ENCODE results near the gene ATP11A.

ATP11A gene

GRCh38 chr13:112874751-112875300, 185.0 kb downstream of the ATP11A start:
- Histone ChIP-seq H3K36me3 (ENCODE audit: insufficient read depth, low read depth, low read length) (peaks cover 53% of the 10 kb centered on the region), H3K4me1 (ENCODE audit: insufficient read depth, low read length) (no peaks in the 10 kb centered on the region), H3K4me3 (ENCODE audit: low read length) (no peak overlapping the region), H3K27me3 (ENCODE audit: insufficient read depth, low read length) (no peaks in the 10 kb centered on the region), H3K9me3 (ENCODE audit: insufficient read depth, low read depth, low read length) (peaks cover 8% of the 10 kb centered on the region; the same call in 1 of the 2 replicates), H3K27ac (ENCODE audit: low read length) (no peak overlapping the region), H3K9ac (ENCODE audit: low read depth, low read length) (no peak overlapping the region)

DNA sequence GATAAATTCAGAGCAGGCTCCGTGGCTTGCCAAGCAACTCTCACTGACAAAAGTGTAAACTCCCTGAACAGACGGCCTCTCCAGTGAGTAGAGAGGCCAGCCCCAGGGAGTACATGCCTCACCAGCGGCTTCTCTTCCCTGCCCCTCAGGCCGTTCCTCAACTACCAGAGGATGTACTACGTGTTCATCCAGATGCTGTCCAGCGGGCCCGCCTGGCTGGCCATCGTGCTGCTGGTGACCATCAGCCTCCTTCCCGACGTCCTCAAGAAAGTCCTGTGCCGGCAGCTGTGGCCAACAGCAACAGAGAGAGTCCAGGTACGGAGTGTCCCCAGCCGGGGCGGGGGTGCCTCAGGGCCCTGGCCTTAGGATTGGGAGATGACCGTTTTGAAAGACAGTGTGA, 185.8 kb downstream of the ATP11A start:
- Histone ChIP-seq H3K4me1 (ENCODE audit: insufficient read depth, low read length) (no peaks in the 10 kb centered on the region), H3K4me3 (ENCODE audit: low read length) (no peak overlapping the region), H3K27me3 (ENCODE audit: insufficient read depth, low read length) (no peaks in the 10 kb centered on the region), H3K9ac (ENCODE audit: low read depth, low read length) (no peak overlapping the region), H3K27ac (ENCODE audit: low read length) (no peak overlapping the region), H3K36me3 (ENCODE audit: insufficient read depth, low read depth, low read length) (peaks cover 56% of the 10 kb centered on the region), H3K9me3 (ENCODE audit: insufficient read depth, low read depth, low read length) (peaks cover 8% of the 10 kb centered on the region; the same call in 1 of the 2 replicates)

- no peaks in the 10 kb centered on the region for H3K27me3 ChIP-seq (ENCODE audit: insufficient read depth, low read length)
- no peak overlapping the region for H3K4me3 ChIP-seq (ENCODE audit: low read length)
- H3K9me3 ChIP-seq (ENCODE audit: insufficient read depth, low read depth, low read length), result peaks cover 8% of the 10 kb centered on the region; the same call in 1 of the 2 replicates
- no peak overlapping the region for H3K27ac ChIP-seq (ENCODE audit: low read length)
- peaks cover 55% of the 10 kb centered on the region for H3K36me3 ChIP-seq (ENCODE audit: insufficient read depth, low read depth, low read length)
- no peaks in the 10 kb centered on the region for H3K4me1 ChIP-seq (ENCODE audit: insufficient read depth, low read length)
- H3K9ac ChIP-seq (ENCODE audit: low read depth, low read length), result no peak overlapping the region
Measured at GRCh38 chr13:112876305-112877000, 186.6 kb downstream of the ATP11A start.

- H3K36me3 ChIP-seq (ENCODE audit: insufficient read depth, low read depth, low read length), result peaks cover 50% of the 10 kb centered on the region
Measured at GRCh38 chr13:112877066-112877465, 187.2 kb downstream of the ATP11A start.

DNA sequence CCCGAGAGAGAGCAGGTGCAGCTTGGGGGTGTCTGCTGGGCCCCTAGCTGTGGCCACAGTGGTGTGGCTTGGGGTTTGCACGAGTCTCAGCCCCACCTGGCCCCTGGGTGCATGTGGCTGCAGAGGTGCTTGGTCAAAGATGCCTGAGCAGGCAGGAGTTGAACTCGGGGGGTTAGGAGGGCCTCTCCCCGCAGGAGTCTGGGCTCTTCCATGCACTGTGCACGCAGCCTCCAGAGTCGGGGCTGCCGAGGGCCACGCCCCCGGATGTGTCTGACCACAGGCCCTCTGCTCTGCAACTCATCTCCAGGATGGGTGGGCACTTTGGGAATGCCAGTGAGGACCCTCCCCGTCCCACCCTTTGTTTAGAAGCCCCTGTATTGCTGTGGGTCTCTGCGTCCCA, 187.7 kb downstream of the ATP11A start:
- H3K9me3 ChIP-seq (ENCODE audit: insufficient read depth, low read depth, low read length), result peaks cover 7% of the 10 kb centered on the region; the same call in 1 of the 2 replicates
- no peak overlapping the region for H3K27ac ChIP-seq (ENCODE audit: low read length)
- H3K36me3 ChIP-seq (ENCODE audit: insufficient read depth, low read depth, low read length), result peaks cover 47% of the 10 kb centered on the region
- H3K9ac ChIP-seq (ENCODE audit: low read depth, low read length), result no peak overlapping the region
- no peak overlapping the region for H3K4me3 ChIP-seq (ENCODE audit: low read length)
- no peaks in the 10 kb centered on the region for H3K27me3 ChIP-seq (ENCODE audit: insufficient read depth, low read length)
- no peaks in the 10 kb centered on the region for H3K4me1 ChIP-seq (ENCODE audit: insufficient read depth, low read length)

More at GRCh38 chr13:112877066-112877465, 187.2 kb downstream of the ATP11A start:
- no peaks in the 10 kb centered on the region for H3K4me1 ChIP-seq (ENCODE audit: insufficient read depth, low read length)
- H3K9me3 ChIP-seq (ENCODE audit: insufficient read depth, low read depth, low read length), result peaks cover 8% of the 10 kb centered on the region; the same call in 1 of the 2 replicates
- H3K27ac ChIP-seq (ENCODE audit: low read length), result no peak overlapping the region
- no peak overlapping the region for H3K4me3 ChIP-seq (ENCODE audit: low read length)
- no peak overlapping the region for H3K9ac ChIP-seq (ENCODE audit: low read depth, low read length)
- H3K27me3 ChIP-seq (ENCODE audit: insufficient read depth, low read length), result no peaks in the 10 kb centered on the region

DNA sequence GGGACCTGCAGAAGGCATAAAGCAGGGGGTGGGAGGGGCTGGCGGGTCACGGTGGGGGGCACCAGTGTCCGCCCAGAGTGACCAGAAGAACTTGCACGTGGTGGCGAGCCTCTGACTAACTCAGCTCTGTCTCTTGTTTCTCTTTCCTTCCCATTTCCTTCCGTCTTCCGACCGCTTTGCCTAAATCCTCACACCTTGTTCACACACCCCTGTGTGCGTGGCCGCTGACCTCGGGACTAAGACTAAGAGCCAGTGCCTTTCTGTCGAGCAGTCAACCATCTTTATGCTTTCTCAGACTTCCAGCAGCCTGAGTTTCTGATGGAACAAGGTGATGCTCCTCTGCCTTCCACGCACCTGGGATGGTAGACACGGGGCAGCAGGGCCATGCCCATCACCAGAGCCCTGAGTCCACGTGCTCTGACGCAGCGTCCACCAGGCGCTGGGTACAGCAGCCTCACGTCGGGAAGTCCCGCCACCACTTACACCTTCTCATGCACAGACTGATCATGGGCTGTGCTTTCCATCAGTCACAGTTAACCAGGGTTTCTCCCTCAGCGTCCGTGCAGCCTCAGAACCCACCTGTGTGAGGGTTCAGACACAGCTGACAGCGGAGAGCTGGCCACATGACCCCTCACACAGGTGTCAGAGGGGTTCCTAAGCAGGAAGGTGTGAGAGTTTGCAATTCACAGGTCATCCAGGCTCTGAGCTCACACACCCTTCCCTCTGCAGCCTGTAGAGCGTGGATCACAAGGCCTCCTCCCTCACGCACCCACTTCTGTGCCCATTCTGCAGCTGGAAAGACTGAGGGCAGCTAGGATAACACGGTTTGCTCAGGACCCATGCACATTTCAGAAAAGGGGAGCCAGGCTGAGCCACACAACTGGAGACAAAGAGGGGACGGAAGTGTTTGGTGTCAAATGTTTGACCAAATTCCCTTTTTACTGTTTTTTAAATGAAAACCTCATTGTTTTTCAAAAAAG, 188.4 kb downstream of the ATP11A start:
- no peak overlapping the region for H3K27ac ChIP-seq (ENCODE audit: low read length)
- H3K4me1 ChIP-seq (ENCODE audit: insufficient read depth, low read length), result no peaks in the 10 kb centered on the region
- no peaks in the 10 kb centered on the region for H3K27me3 ChIP-seq (ENCODE audit: insufficient read depth, low read length)
- H3K36me3 ChIP-seq (ENCODE audit: insufficient read depth, low read depth, low read length), result peaks cover 44% of the 10 kb centered on the region
- no peak overlapping the region for H3K4me3 ChIP-seq (ENCODE audit: low read length)
- no peaks in the 10 kb centered on the region for H3K9me3 ChIP-seq (ENCODE audit: insufficient read depth, low read depth, low read length)
- no peak overlapping the region for H3K9ac ChIP-seq (ENCODE audit: low read depth, low read length)

GRCh38 chr13:112879283-112879833, 189.5 kb downstream of the ATP11A start:
- H3K4me1 ChIP-seq (ENCODE audit: insufficient read depth, low read length), result no peaks in the 10 kb centered on the region
- H3K9me3 ChIP-seq (ENCODE audit: insufficient read depth, low read depth, low read length), result no peaks in the 10 kb centered on the region
- peaks cover 35% of the 10 kb centered on the region for H3K36me3 ChIP-seq (ENCODE audit: insufficient read depth, low read depth, low read length)
- H3K27ac ChIP-seq (ENCODE audit: low read length), result no peak overlapping the region
- no peaks in the 10 kb centered on the region for H3K27me3 ChIP-seq (ENCODE audit: insufficient read depth, low read length)
- no peak overlapping the region for H3K9ac ChIP-seq (ENCODE audit: low read depth, low read length)
- no peak overlapping the region for H3K4me3 ChIP-seq (ENCODE audit: low read length)

DNA sequence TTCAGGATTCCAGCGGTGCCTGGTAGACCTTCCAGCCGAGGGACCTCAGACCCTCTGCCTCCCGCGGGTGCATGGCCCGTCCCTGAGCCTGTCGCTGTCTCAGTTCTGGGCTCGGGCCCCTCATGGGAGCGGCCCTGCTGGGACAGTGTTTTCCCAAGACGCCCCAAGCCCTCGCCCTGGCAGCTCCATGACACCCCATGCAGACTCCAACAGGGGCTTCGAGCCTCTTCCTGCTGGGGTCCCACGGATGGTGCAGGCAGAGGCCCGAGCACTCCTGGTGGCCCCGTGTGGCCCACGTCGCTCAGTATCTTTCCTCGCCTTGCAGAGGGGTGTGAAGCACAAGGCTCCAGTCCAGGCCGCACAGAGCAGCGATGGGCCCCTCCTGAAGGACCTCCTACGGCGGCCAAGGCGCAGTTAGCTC, 190.4 kb downstream of the ATP11A start:
- Histone ChIP-seq H3K4me3 (ENCODE audit: low read length) (no peak overlapping the region), H3K27ac (ENCODE audit: low read length) (no peak overlapping the region), H3K9ac (ENCODE audit: low read depth, low read length) (no peak overlapping the region), H3K4me1 (ENCODE audit: insufficient read depth, low read length) (no peaks in the 10 kb centered on the region), H3K9me3 (ENCODE audit: insufficient read depth, low read depth, low read length) (no peaks in the 10 kb centered on the region), H3K36me3 (ENCODE audit: insufficient read depth, low read depth, low read length) (peaks cover 29% of the 10 kb centered on the region), H3K27me3 (ENCODE audit: insufficient read depth, low read length) (no peaks in the 10 kb centered on the region)

GRCh38 chr13:112880976-112881540, 191.2 kb downstream of the ATP11A start:
- Histone ChIP-seq H3K4me3 (ENCODE audit: low read length) (no peak overlapping the region), H3K27ac (ENCODE audit: low read length) (no peak overlapping the region), H3K9me3 (ENCODE audit: insufficient read depth, low read depth, low read length) (no peaks in the 10 kb centered on the region), H3K27me3 (ENCODE audit: insufficient read depth, low read length) (no peaks in the 10 kb centered on the region), H3K9ac (ENCODE audit: low read depth, low read length) (no peak overlapping the region), H3K36me3 (ENCODE audit: insufficient read depth, low read depth, low read length) (peaks cover 21% of the 10 kb centered on the region), H3K4me1 (ENCODE audit: insufficient read depth, low read length) (no peaks in the 10 kb centered on the region; the same call in 1 of the 2 replicates)

- no peaks in the 10 kb centered on the region; the same call in 1 of the 2 replicates for H3K4me1 ChIP-seq (ENCODE audit: insufficient read depth, low read length)
- no peak overlapping the region for H3K27ac ChIP-seq (ENCODE audit: low read length)
- H3K36me3 ChIP-seq (ENCODE audit: insufficient read depth, low read depth, low read length), result peaks cover 21% of the 10 kb centered on the region
- H3K9ac ChIP-seq (ENCODE audit: low read depth, low read length), result no peak overlapping the region
- H3K4me3 ChIP-seq (ENCODE audit: low read length), result no peak overlapping the region
- no peaks in the 10 kb centered on the region for H3K9me3 ChIP-seq (ENCODE audit: insufficient read depth, low read depth, low read length)
- no peaks in the 10 kb centered on the region for H3K27me3 ChIP-seq (ENCODE audit: insufficient read depth, low read length)
Measured at GRCh38 chr13:112881656-112882554, 192.1 kb downstream of the ATP11A start.
